Heart left ventricle (tissue), 16 donors: ENCODE results near the gene PRDX6. TPM values are rescaled to one million over a fixed set of nuclear protein-coding genes. Genes with fewer than 3 reads are reported as not detected.

ENCODE experiments used
- ATAC-seq, 4 donors: fragments of 200-7000 bp; cut with Tn5 transposase; one replicate each; pipeline ENCODE4 v1.9.1; 2020 to 2022; ENCODE audit warnings: moderate library complexity in 4 of 4, mild to moderate bottlenecking in 3 of 4, moderate number of reproducible peaks in 1 of 4
- DNase-seq, 5 donors: peaks; one replicate each; pipeline ENCODE4 v3.0.0-alpha.2; 2020
- H3K27ac ChIP-seq, 12 donors: fragments of 200-600 bp; sonication (generic) in 4 of 12; one replicate each; pipeline versions ENCODE4 v1.5.0 to v1.8.0; 2016 to 2022; ENCODE audit warnings: mild to moderate bottlenecking in 2 of 12
- H3K27me3 ChIP-seq, 9 donors: fragments of 200-600 bp; sonication (generic) in 2 of 9; one replicate each; pipeline versions ENCODE4 v1.5.1 to v1.8.0; 2016 to 2022; ENCODE audit warnings: mild to moderate bottlenecking in 3 of 9
- H3K36me3 ChIP-seq, 9 donors: fragments of 200-600 bp; sonication (generic) in 2 of 9; one replicate each; pipeline versions ENCODE4 v1.5.0 to v1.8.0; 2018 to 2022; ENCODE audit warnings: mild to moderate bottlenecking in 2 of 9
- H3K4me1 ChIP-seq, 12 donors: fragments of 200-600 bp; sonication (generic) in 4 of 12; one replicate each; pipeline versions ENCODE4 v1.5.0 to v1.8.0; 2016 to 2022; ENCODE audit warnings: mild to moderate bottlenecking in 3 of 12
- H3K4me3 ChIP-seq, 12 donors: fragments of 200-600 bp; sonication (generic) in 4 of 12; one replicate each; pipeline versions ENCODE4 v1.5.0 to v1.8.0; 2017 to 2022; ENCODE audit warnings: mild to moderate bottlenecking in 9 of 12, moderate library complexity in 4 of 12
- H3K9me3 ChIP-seq, 12 donors: fragments of 200-600 bp; sonication (generic) in 4 of 12; one replicate each; pipeline versions ENCODE4 v1.5.0 to v1.8.0; 2016 to 2022; ENCODE audit warnings: mild to moderate bottlenecking in 1 of 12
- POLR2A ChIP-seq, 2 donors: fragments of 450-650 bp; IDR thresholded peaks; one replicate each; pipeline ENCODE4 v1.6.1; 2017; ENCODE audit warnings: antibody characterized with exemption in 2 of 2, mild to moderate bottlenecking in 2 of 2, moderate library complexity in 2 of 2
- intact Hi-C, 10 donors: fragments of 100-400 bp; cut with DNase I; formaldehyde crosslinking; loops; one replicate each; pipeline versions ENCODE4 v1.11.1 to v1.14.2; 2022
- polyA plus RNA-seq, 2 donors: library from polyadenylated mRNA; stranded (reverse); fragments of 200-250 nt; gene quantifications; one replicate each; pipeline ENCODE4 v1.2.3, GENCODE V29; 2013
- total RNA-seq, 9 donors: library from RNA; depleted of rRNA in 2 of 9; stranded (reverse); fragments of >200 nt in 2 of 9; fragmentation: NEBNext Ultra II Directional in 3 of 9; extraction: Animal tissue kit (Norgen Biotek cat#: 25700) in 3 of 9; gene quantifications; one replicate each; pipeline versions ENCODE4 v1.1.0 to v1.2.4, GENCODE V29; 2016 to 2023
- TF ChIP-seq, protein P1 (sequence below), 12 donors: fragments of 200-600 bp; sonication (generic) in 4 of 12; IDR thresholded peaks; one replicate each; pipeline versions ENCODE4 v1.5.0 to v1.8.0; 2018 to 2022; ENCODE audit warnings: antibody characterized with exemption in 12 of 12, mild to moderate bottlenecking in 5 of 12
- donor health status: ischemic (EF 13 %, LVEDD 7.1; RV severe dilation, severe dysfunction).
- donor health status: healthy with polysubstance abuse.
- donor health status: DM: no; HTN: yes; CAD: no.
- donor health status: DM: no; HTN: no; CAD: no.
- donor health status: ischemic (EF 25% LVEDD 6.9; RV normal size, moderate dysfunction).
- donor health status: ischemic (EF 25% LVEDD 5.7; RV mildly dilated, moderate dysfunction).
- donor health status: healthy.
- donor health status: DM: yes; HTN: yes; CAD: no.
- donor health status: ischemic (EF 35%, LVEDD 5.7; RV mildly dilated, moderate dysfunction).
- donor health status: nonischemic (EF 11% LVEDD 7.7; RV severe dilation, severe dysfunction).
- donor health status: DM: yes; HTN: yes; CAD: no.
- donor health status: PGD.
- donor health status: ischemic (EF 29% LVEDD 5.4; RV normal size, mild dysfunction).
- donor health status: nonischemic (EF 23%, LVEDD 6.1; RV moderate dilation, normal function).

Gene PRDX6
- total and polyA plus RNA-seq, 11 donors = 237 to 635 (median 433) TPM

DNA sequence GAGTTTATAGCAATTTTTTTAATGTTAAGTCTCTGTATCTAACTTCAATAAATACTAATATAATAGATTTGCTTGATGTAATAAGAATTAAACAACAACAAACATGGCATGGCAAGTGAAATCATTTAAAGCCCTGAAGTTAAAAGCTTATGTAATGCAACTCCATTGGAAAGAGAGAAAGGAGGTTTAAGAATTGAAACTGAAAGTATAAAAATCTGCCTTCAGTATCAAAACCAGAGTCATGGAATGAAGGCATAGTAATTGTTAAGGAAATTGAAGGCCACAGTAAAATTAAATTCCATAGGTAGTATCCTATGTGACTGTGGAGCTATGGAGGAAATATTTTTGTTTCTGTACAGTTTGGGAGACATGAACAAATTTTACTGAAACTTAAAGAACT is 55.1 kb downstream of the PRDX6 start:
- Histone ChIP-seq H3K27me3 (no peaks in the 10 kb centered on the region), H3K36me3 (no peaks in the 10 kb centered on the region), H3K4me3 (peak overlapping the region in 2 of 12 donors; percentile 2 to 5), H3K4me1 (peaks cover 0 to 9% (median 0%) of the 10 kb centered on the region in 12 donors), H3K9me3 (no peaks in the 10 kb centered on the region), H3K27ac (no peak overlapping the region)
- TF ChIP-seq, protein P1, sequence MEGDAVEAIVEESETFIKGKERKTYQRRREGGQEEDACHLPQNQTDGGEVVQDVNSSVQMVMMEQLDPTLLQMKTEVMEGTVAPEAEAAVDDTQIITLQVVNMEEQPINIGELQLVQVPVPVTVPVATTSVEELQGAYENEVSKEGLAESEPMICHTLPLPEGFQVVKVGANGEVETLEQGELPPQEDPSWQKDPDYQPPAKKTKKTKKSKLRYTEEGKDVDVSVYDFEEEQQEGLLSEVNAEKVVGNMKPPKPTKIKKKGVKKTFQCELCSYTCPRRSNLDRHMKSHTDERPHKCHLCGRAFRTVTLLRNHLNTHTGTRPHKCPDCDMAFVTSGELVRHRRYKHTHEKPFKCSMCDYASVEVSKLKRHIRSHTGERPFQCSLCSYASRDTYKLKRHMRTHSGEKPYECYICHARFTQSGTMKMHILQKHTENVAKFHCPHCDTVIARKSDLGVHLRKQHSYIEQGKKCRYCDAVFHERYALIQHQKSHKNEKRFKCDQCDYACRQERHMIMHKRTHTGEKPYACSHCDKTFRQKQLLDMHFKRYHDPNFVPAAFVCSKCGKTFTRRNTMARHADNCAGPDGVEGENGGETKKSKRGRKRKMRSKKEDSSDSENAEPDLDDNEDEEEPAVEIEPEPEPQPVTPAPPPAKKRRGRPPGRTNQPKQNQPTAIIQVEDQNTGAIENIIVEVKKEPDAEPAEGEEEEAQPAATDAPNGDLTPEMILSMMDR (IDR thresholded peaks at IDR 0.05) = no peak
- no peak for TF ChIP-seq POLR2A (IDR thresholded peaks at IDR 0.05)
- ATAC-seq (no peak), DNase-seq (no peak)
- intact Hi-C loops = no loop called here

DNA sequence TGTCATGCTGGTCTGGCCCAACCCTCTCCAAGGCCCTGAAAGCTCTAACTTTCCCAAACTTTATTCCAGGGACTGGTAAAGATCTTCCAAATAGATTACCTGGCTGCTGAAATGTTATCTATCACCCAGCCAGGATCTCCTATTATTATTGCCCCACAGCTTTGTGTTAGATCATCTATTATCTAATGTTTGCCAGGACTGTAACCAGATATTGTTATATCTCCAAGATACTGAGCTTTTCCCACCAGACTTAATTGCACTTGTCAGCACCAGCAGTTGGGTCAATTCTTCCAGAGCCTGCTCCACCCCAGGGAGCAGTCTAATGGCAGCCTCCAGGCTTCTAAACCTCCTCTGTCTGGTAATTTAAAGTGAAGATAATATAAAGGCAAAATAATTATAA is 59.1 kb downstream of the PRDX6 start:
- Histone ChIP-seq H3K4me3 (no peak overlapping the region), H3K4me1 (peaks cover 0 to 9% (median 0%) of the 10 kb centered on the region in 12 donors), H3K9me3 (no peaks in the 10 kb centered on the region), H3K36me3 (no peaks in the 10 kb centered on the region), H3K27ac (no peak overlapping the region), H3K27me3 (no peaks in the 10 kb centered on the region)
- ATAC-seq = no peak
- DNase-seq = no peak
- TF ChIP-seq POLR2A (IDR thresholded peaks at IDR 0.05) = no peak
- TF ChIP-seq, protein P1 (IDR thresholded peaks at IDR 0.05) = no peak
- intact Hi-C loops = no loop called here

Other genes with a start within 250 kb of the PRDX6 start
- 1 to 10 TPM in 1 of 9 donors, under 1 TPM in 2, not detected in 6; 0.09 to 1.8 (median 0.17) TPM for gene SLC9C2, start 125.7 kb downstream of the PRDX6 start, total RNA-seq
- not detected for gene SLC9C2, start 125.7 kb downstream of the PRDX6 start, polyA plus RNA-seq
- not detected for gene TEX50, start 158.0 kb downstream of the PRDX6 start, total RNA-seq
- not detected for gene TEX50, start 158.0 kb downstream of the PRDX6 start, polyA plus RNA-seq
- gene ANKRD45, start 192.5 kb downstream of the PRDX6 start, total RNA-seq = under 1 TPM in 5 of 9 donors, not detected in 4; 0.18 to 0.27 (median 0.25) TPM
- gene ANKRD45, start 192.5 kb downstream of the PRDX6 start, polyA plus RNA-seq = not detected
- 10 to 100 TPM; 14.5 to 20.1 (median 18.3) TPM for gene KLHL20, start 237.6 kb downstream of the PRDX6 start, total RNA-seq
- 10 to 100 TPM in 1 of 2 donors, 1 to 10 TPM in 1; 4.2 to 13.8 TPM for gene KLHL20, start 237.6 kb downstream of the PRDX6 start, polyA plus RNA-seq